ENCODE results near the gene HAPLN2. TPM values are rescaled to one million over a fixed set of nuclear protein-coding genes. Genes with fewer than 3 reads are reported as not detected.

The HAPLN2 gene
- total and polyA plus RNA-seq, 2 donors, result 0.09 to 0.50 TPM

DNA sequence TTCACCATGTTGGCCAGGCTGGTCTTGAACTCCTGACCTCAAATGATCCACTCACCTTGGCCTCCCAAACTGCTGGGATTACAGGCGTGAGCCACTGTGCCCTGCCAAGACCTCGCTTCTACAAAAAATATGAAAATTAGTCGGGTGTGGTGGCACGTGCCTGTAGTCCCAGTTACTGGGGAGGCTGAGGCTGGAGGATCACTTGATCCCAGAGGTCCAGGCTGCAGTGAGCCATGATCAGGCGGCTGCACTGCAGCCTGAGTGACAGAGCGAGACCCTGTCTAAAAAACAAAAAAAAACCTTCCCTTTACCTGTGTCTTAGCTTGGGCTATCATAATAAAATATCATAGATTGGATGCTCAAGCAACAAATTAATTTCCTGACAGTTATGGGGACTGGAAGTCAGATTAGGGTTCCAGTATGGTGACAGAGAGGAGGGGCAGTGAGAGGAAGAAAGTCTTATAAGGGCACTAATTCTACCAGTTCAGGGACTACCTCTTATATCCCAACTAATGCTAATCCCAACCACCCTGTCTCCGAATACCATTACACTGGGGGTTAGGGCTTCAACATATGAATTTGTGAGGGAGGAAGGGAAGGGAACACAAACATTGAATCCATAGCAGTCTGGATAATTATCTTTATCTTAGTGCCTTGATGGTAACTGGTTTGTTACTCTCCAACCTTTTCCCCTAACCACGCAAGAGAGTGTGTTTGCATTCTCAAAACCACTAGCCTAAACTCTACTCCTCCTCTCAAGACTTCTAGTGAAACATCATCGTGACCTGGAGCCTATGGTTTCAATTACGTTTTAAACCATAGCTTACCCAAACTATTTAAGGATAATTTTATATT, 28.7 kb upstream of the HAPLN2 start:
- H3K27me3 ChIP-seq (ENCODE audit: control insufficient read depth in 2 of 2, insufficient read depth in 1 of 2, low read length in 1 of 2), result no peaks in the 10 kb centered on the region
- peak overlapping the region in 1 of 2 donors; percentile 66 for H3K27ac ChIP-seq (ENCODE audit: low read depth in 1 of 2, low read length in 1 of 2)
- peaks cover 21 to 39% of the 10 kb centered on the region in 2 donors for H3K36me3 ChIP-seq (ENCODE audit: control insufficient read depth in 2 of 2, insufficient read depth in 2 of 2, low read length in 1 of 2)
- H3K4me3 ChIP-seq (ENCODE audit: low read length in 2 of 2), result no peak overlapping the region
- DNase-seq (ENCODE audit: low read depth in 6 of 9, low spot score in 9 of 9), result no peak
- peaks cover 10 to 24% of the 10 kb centered on the region in 2 donors for H3K4me1 ChIP-seq (ENCODE audit: control insufficient read depth in 2 of 2, insufficient read depth in 2 of 2, low read length in 2 of 2)
- 92% methylated on average over 10 of the region's 10 CpGs for WGBS
- H3K9me3 ChIP-seq (ENCODE audit: control insufficient read depth in 2 of 2, insufficient read depth in 1 of 2, low read length in 1 of 2), result no peaks in the 10 kb centered on the region

- peaks cover 10 to 24% of the 10 kb centered on the region in 2 donors for H3K4me1 ChIP-seq (ENCODE audit: control insufficient read depth in 2 of 2, insufficient read depth in 2 of 2, low read length in 2 of 2)
- H3K27me3 ChIP-seq (ENCODE audit: control insufficient read depth in 2 of 2, insufficient read depth in 1 of 2, low read length in 1 of 2), result no peaks in the 10 kb centered on the region
- 24% methylated on average over 6 of the region's 6 CpGs for WGBS
- no peak for DNase-seq (ENCODE audit: low read depth in 6 of 9, low spot score in 9 of 9)
- no peaks in the 10 kb centered on the region for H3K9me3 ChIP-seq (ENCODE audit: control insufficient read depth in 2 of 2, insufficient read depth in 1 of 2, low read length in 1 of 2)
- peaks cover 16 to 39% of the 10 kb centered on the region in 2 donors for H3K36me3 ChIP-seq (ENCODE audit: control insufficient read depth in 2 of 2, insufficient read depth in 2 of 2, low read length in 1 of 2)
- peak overlapping the region; percentile 73 to 74 for H3K4me3 ChIP-seq (ENCODE audit: low read length in 2 of 2)
- H3K27ac ChIP-seq (ENCODE audit: low read depth in 1 of 2, low read length in 1 of 2), result peak overlapping the region; percentile 66 to 77
These were observed 28.1 kb upstream of the HAPLN2 start for GRCh38 chr1:156591181-156591431.

DNA sequence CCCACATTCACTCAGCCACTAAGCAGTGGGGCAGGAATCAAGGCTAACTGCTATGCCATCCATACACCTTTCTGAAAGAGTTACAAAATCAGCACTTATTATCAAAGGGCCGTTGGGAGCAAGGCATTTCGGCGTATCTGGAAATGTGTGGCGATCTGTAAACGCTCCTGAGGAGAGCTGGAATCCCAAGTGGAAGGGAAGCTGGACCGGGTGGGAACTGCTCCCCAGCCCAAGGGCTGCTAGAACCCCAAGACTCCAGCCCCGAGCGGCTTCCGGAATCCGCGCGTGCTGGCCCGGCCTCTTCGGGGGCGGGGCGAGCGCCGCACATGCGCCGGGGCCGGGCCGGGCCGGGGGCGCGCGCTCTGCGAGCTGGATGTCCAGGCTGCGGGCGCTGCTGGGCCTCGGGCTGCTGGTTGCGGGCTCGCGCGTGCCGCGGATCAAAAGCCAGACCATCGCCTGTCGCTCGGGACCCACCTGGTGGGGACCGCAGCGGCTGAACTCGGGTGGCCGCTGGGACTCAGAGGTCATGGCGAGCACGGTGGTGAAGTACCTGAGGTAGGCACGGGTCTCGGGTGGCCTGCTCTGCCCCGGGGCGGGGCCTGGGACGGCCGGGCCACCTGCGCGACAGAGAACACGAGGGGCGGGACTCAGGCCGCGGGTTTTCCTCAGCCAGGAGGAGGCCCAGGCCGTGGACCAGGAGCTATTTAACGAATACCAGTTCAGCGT, 27.6 kb upstream of the HAPLN2 start, which contains the start of gene NAXE:
Gene NAXE (plus strand): TSS at position 345 of the 726 bp plus-strand sequence. CDS start 29 bp downstream, at position 374.
- H3K4me3 ChIP-seq (ENCODE audit: low read length in 2 of 2), result peak within 1 kb of the TSS; percentile 73 to 74
- H3K27me3 ChIP-seq (ENCODE audit: control insufficient read depth in 2 of 2, insufficient read depth in 1 of 2, low read length in 1 of 2), result no peaks in the 10 kb centered on the region
- peaks cover 10 to 24% of the 10 kb centered on the region in 2 donors for H3K4me1 ChIP-seq (ENCODE audit: control insufficient read depth in 2 of 2, insufficient read depth in 2 of 2, low read length in 2 of 2)
- H3K36me3 ChIP-seq (ENCODE audit: control insufficient read depth in 2 of 2, insufficient read depth in 2 of 2, low read length in 1 of 2), result peaks cover 11 to 39% of the 10 kb centered on the region in 2 donors
- H3K9me3 ChIP-seq (ENCODE audit: control insufficient read depth in 2 of 2, insufficient read depth in 1 of 2, low read length in 1 of 2), result no peaks in the 10 kb centered on the region
- H3K27ac ChIP-seq (ENCODE audit: low read depth in 1 of 2, low read length in 1 of 2), result peak within 1 kb of the TSS; percentile 77 to 84
- under 1% methylated on average over 60 of the region's 60 CpGs for WGBS
- peak in 3 of 9 donors; percentile 70 to 80 (median 72) for DNase-seq (ENCODE audit: low read depth in 6 of 9, low spot score in 9 of 9)

DNA sequence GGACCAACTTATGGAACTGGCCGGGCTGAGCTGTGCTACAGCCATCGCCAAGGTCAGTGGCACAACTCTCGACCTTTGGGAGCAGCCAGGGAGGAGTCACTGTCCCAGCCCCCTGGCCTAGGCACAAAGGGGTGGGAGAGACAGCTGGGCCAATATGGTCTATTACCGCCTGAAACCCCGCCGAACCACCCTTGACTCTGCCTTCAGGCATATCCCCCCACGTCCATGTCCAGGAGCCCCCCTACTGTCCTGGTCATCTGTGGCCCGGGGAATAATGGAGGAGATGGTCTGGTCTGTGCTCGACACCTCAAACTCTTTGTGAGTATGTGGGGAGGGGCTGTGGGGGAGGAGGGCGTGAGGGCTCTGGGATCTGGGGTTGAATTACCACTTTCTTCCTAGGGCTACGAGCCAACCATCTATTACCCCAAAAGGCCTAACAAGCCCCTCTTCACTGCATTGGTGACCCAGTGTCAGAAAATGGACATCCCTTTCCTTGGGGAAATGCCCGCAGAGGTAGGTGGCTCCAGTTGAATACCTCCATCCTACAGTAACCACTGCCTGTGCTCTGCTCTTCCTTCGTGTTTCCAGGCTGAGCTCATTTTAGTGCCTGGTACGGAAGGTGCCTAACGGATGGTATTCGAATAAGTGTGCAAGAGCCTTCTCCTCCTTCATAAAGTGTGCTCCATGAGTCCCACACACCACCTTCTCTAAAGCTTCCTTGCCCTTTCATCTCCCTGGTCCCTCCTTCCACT, 26.9 kb upstream of the HAPLN2 start:
- WGBS, result 69% methylated on average over 16 of the region's 16 CpGs
- peak overlapping the region in 1 of 2 donors; percentile 84 for H3K27ac ChIP-seq (ENCODE audit: low read depth in 1 of 2, low read length in 1 of 2)
- DNase-seq (ENCODE audit: low read depth in 6 of 9, low spot score in 9 of 9), result no peak
- no peaks in the 10 kb centered on the region for H3K27me3 ChIP-seq (ENCODE audit: control insufficient read depth in 2 of 2, insufficient read depth in 1 of 2, low read length in 1 of 2)
- peaks cover 10 to 24% of the 10 kb centered on the region in 2 donors for H3K4me1 ChIP-seq (ENCODE audit: control insufficient read depth in 2 of 2, insufficient read depth in 2 of 2, low read length in 2 of 2)
- H3K9me3 ChIP-seq (ENCODE audit: control insufficient read depth in 2 of 2, insufficient read depth in 1 of 2, low read length in 1 of 2), result no peaks in the 10 kb centered on the region
- peak overlapping the region; percentile 73 to 74 for H3K4me3 ChIP-seq (ENCODE audit: low read length in 2 of 2)
- H3K36me3 ChIP-seq (ENCODE audit: control insufficient read depth in 2 of 2, insufficient read depth in 2 of 2, low read length in 1 of 2), result peaks cover 14 to 42% of the 10 kb centered on the region in 2 donors

- peaks cover 10 to 24% of the 10 kb centered on the region in 2 donors for H3K4me1 ChIP-seq (ENCODE audit: control insufficient read depth in 2 of 2, insufficient read depth in 2 of 2, low read length in 2 of 2)
- H3K4me3 ChIP-seq (ENCODE audit: low read length in 2 of 2), result no peak overlapping the region
- H3K27ac ChIP-seq (ENCODE audit: low read depth in 1 of 2, low read length in 1 of 2), result peak overlapping the region in 1 of 2 donors; percentile 84
- peak in 1 of 9 donors; percentile 68 for DNase-seq (ENCODE audit: low read depth in 6 of 9, low spot score in 9 of 9)
- WGBS, result 86% methylated on average over 8 of the region's 8 CpGs
- no peaks in the 10 kb centered on the region for H3K9me3 ChIP-seq (ENCODE audit: control insufficient read depth in 2 of 2, insufficient read depth in 1 of 2, low read length in 1 of 2)
- H3K27me3 ChIP-seq (ENCODE audit: control insufficient read depth in 2 of 2, insufficient read depth in 1 of 2, low read length in 1 of 2), result no peaks in the 10 kb centered on the region
- H3K36me3 ChIP-seq (ENCODE audit: control insufficient read depth in 2 of 2, insufficient read depth in 2 of 2, low read length in 1 of 2), result peaks cover 20 to 50% of the 10 kb centered on the region in 2 donors
These were observed 26.1 kb upstream of the HAPLN2 start for GRCh38 chr1:156592910-156593660.

DNA sequence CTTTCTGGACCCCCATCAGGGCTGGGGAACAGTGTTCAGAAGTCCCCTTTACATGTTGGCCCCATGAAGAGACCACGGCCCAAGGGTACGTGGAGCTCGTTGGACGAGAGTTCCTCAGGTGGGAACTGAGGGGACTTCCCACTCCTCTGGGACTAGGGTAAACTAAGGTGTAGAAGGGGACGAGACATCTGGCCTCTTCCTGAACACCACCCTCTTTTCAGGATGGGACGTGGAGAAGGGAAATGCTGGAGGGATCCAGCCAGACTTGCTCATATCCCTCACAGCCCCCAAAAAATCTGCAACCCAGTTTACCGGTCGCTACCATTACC, 25.6 kb upstream of the HAPLN2 start:
- no peak for DNase-seq (ENCODE audit: low read depth in 6 of 9, low spot score in 9 of 9)
- no peaks in the 10 kb centered on the region for H3K27me3 ChIP-seq (ENCODE audit: control insufficient read depth in 2 of 2, insufficient read depth in 1 of 2, low read length in 1 of 2)
- H3K9me3 ChIP-seq (ENCODE audit: control insufficient read depth in 2 of 2, insufficient read depth in 1 of 2, low read length in 1 of 2), result no peaks in the 10 kb centered on the region
- 99% methylated on average over 8 of the region's 8 CpGs for WGBS
- peak overlapping the region in 1 of 2 donors; percentile 84 for H3K27ac ChIP-seq (ENCODE audit: low read depth in 1 of 2, low read length in 1 of 2)
- H3K36me3 ChIP-seq (ENCODE audit: control insufficient read depth in 2 of 2, insufficient read depth in 2 of 2, low read length in 1 of 2), result peaks cover 22 to 55% of the 10 kb centered on the region in 2 donors
- peaks cover 10 to 24% of the 10 kb centered on the region in 2 donors for H3K4me1 ChIP-seq (ENCODE audit: control insufficient read depth in 2 of 2, insufficient read depth in 2 of 2, low read length in 2 of 2)
- no peak overlapping the region for H3K4me3 ChIP-seq (ENCODE audit: low read length in 2 of 2)

- Histone ChIP-seq H3K4me1 (ENCODE audit: control insufficient read depth in 2 of 2, insufficient read depth in 2 of 2, low read length in 2 of 2) (peaks cover 10 to 24% of the 10 kb centered on the region in 2 donors), H3K4me3 (ENCODE audit: low read length in 2 of 2) (no peak overlapping the region), H3K27ac (ENCODE audit: low read depth in 1 of 2, low read length in 1 of 2) (no peak overlapping the region), H3K9me3 (ENCODE audit: control insufficient read depth in 2 of 2, insufficient read depth in 1 of 2, low read length in 1 of 2) (no peaks in the 10 kb centered on the region), H3K36me3 (ENCODE audit: control insufficient read depth in 2 of 2, insufficient read depth in 2 of 2, low read length in 1 of 2) (peaks cover 22 to 59% of the 10 kb centered on the region in 2 donors), H3K27me3 (ENCODE audit: control insufficient read depth in 2 of 2, insufficient read depth in 1 of 2, low read length in 1 of 2) (no peaks in the 10 kb centered on the region)
- WGBS, result 98% methylated on average over 3 of the region's 3 CpGs
- DNase-seq (ENCODE audit: low read depth in 6 of 9, low spot score in 9 of 9), result no peak
These were observed 25.0 kb upstream of the HAPLN2 start for GRCh38 chr1:156594190-156594589.

GRCh38 chr1:156595016-156595415, 24.2 kb upstream of the HAPLN2 start:
- DNase-seq (ENCODE audit: low read depth in 6 of 9, low spot score in 9 of 9), result no peak
- Histone ChIP-seq H3K27me3 (ENCODE audit: control insufficient read depth in 2 of 2, insufficient read depth in 1 of 2, low read length in 1 of 2) (no peaks in the 10 kb centered on the region), H3K9me3 (ENCODE audit: control insufficient read depth in 2 of 2, insufficient read depth in 1 of 2, low read length in 1 of 2) (no peaks in the 10 kb centered on the region), H3K27ac (ENCODE audit: low read depth in 1 of 2, low read length in 1 of 2) (no peak overlapping the region), H3K36me3 (ENCODE audit: control insufficient read depth in 2 of 2, insufficient read depth in 2 of 2, low read length in 1 of 2) (peaks cover 22 to 59% of the 10 kb centered on the region in 2 donors), H3K4me1 (ENCODE audit: control insufficient read depth in 2 of 2, insufficient read depth in 2 of 2, low read length in 2 of 2) (peaks cover 10 to 26% of the 10 kb centered on the region in 2 donors), H3K4me3 (ENCODE audit: low read length in 2 of 2) (no peak overlapping the region)
- WGBS, result 99% methylated on average over 2 of the region's 2 CpGs
